ENCODE measurements around the gene DPP3. TPM values are rescaled to one million over a fixed set of nuclear protein-coding genes. Genes with fewer than 3 reads are reported as not detected.

Gene DPP3
- polyA plus RNA-seq, 3 donors, result 22.4 to 37.0 (median 26.7) TPM

GRCh38 chr11:66524304-66525040 lies 44.2 kb downstream of the DPP3 start:
- peaks cover 48 to 69% of the 10 kb centered on the region in 2 donors for H3K36me3 Mint-ChIP-seq
- no peaks in the 10 kb centered on the region for H3K79me2 ChIP-seq (ENCODE audit: insufficient read depth, low read length)
- DNase-seq, result no peak
- H3K36me3 ChIP-seq (replicated peaks in 1 of 2; ENCODE audit: control insufficient read depth in 1 of 2, insufficient read depth in 2 of 2, low read length in 2 of 2), result peaks cover 26 to 62% of the 10 kb centered on the region in 2 donors
- H3K4me1 ChIP-seq (ENCODE audit: control insufficient read depth in 1 of 2, insufficient read depth in 2 of 2, low read length in 2 of 2), result no peaks in the 10 kb centered on the region
- H3K27me3 Mint-ChIP-seq (ENCODE audit: low read depth in 3 of 3), result peaks cover 0 to 4% (median 0%) of the 10 kb centered on the region in 3 donors
- no peaks in the 10 kb centered on the region for H3K4me1 Mint-ChIP-seq
- no peak overlapping the region for H3K4me3 Mint-ChIP-seq
- no peaks in the 10 kb centered on the region for H4K20me1 ChIP-seq (ENCODE audit: insufficient read depth, low read length)
- no peak overlapping the region for H3K27ac ChIP-seq (ENCODE audit: low read depth in 1 of 2, low read length in 2 of 2)
- peak overlapping the region in 1 of 7 donors; percentile 12 for H3K27ac Mint-ChIP-seq
- 100% methylated on average over 3 of the region's 10 CpGs for WGBS (ENCODE audit: insufficient coverage)
- no peaks in the 10 kb centered on the region for H3K9me3 ChIP-seq (replicated peaks in 1 of 2; ENCODE audit: control insufficient read depth in 1 of 2, insufficient read depth in 1 of 2, low read length in 2 of 2)
- H2AFZ ChIP-seq (ENCODE audit: insufficient read depth, low read depth, low read length, poor library complexity, severe bottlenecking), result no peak overlapping the region
- no peaks in the 10 kb centered on the region for H3K9me3 Mint-ChIP-seq
- H3K4me2 ChIP-seq (replicated peaks; ENCODE audit: extremely low read depth, low read length, poor library complexity, severe bottlenecking), result no peak overlapping the region
- no peak overlapping the region for H3K4me3 ChIP-seq (replicated peaks in 1 of 3; ENCODE audit: low read depth in 2 of 3, low read length in 3 of 3)
- intact Hi-C loops (cut with micrococcal nuclease), result no loop called here
- H3K9ac ChIP-seq (ENCODE audit: insufficient read depth, low read length, poor library complexity, severe bottlenecking), result no peak overlapping the region
- TF ChIP-seq CTCF (IDR thresholded peaks at IDR 0.05), result no peak
- no peaks in the 10 kb centered on the region for H3K27me3 ChIP-seq (ENCODE audit: control insufficient read depth in 2 of 2, insufficient read depth in 2 of 2, low read length in 2 of 2)

GRCh38 chr11:66529069-66529468 lies 48.8 kb downstream of the DPP3 start:
- no peak for TF ChIP-seq CTCF (IDR thresholded peaks at IDR 0.05)
- Histone ChIP-seq H3K27me3 (ENCODE audit: control insufficient read depth in 2 of 2, insufficient read depth in 2 of 2, low read length in 2 of 2) (no peaks in the 10 kb centered on the region), H3K4me3 (replicated peaks in 1 of 3; ENCODE audit: low read depth in 2 of 3, low read length in 3 of 3) (no peak overlapping the region), H2AFZ (ENCODE audit: insufficient read depth, low read depth, low read length, poor library complexity, severe bottlenecking) (no peak overlapping the region), H3K27ac (ENCODE audit: low read depth in 1 of 2, low read length in 2 of 2) (no peak overlapping the region), H3K36me3 (replicated peaks in 1 of 2; ENCODE audit: control insufficient read depth in 1 of 2, insufficient read depth in 2 of 2, low read length in 2 of 2) (peaks cover 10 to 24% of the 10 kb centered on the region in 2 donors), H3K4me2 (replicated peaks; ENCODE audit: extremely low read depth, low read length, poor library complexity, severe bottlenecking) (no peak overlapping the region), H4K20me1 (ENCODE audit: insufficient read depth, low read length) (no peaks in the 10 kb centered on the region), H3K79me2 (ENCODE audit: insufficient read depth, low read length) (no peaks in the 10 kb centered on the region), H3K4me1 (ENCODE audit: control insufficient read depth in 1 of 2, insufficient read depth in 2 of 2, low read length in 2 of 2) (no peaks in the 10 kb centered on the region), H3K9me3 (replicated peaks in 1 of 2; ENCODE audit: control insufficient read depth in 1 of 2, insufficient read depth in 1 of 2, low read length in 2 of 2) (no peaks in the 10 kb centered on the region), H3K9ac (ENCODE audit: insufficient read depth, low read length, poor library complexity, severe bottlenecking) (no peak overlapping the region)
- Mint-ChIP-seq H3K4me3 (no peak overlapping the region), H3K36me3 (peaks cover 21 to 37% of the 10 kb centered on the region in 2 donors), H3K9me3 (peaks cover 0 to 1% (median 0%) of the 10 kb centered on the region in 7 donors), H3K27ac (no peak overlapping the region), H3K27me3 (ENCODE audit: low read depth in 3 of 3) (no peaks in the 10 kb centered on the region), H3K4me1 (no peaks in the 10 kb centered on the region)
- DNase-seq, result peak in 1 of 3 donors; percentile 3
- 88% methylated on average over 10 of the region's 10 CpGs for WGBS (ENCODE audit: insufficient coverage)
- intact Hi-C loops (cut with micrococcal nuclease), result no loop called here

Measured in CD14-positive monocyte (primary cell).